Measurements from ENCODE around the gene ACR. TPM values are rescaled to one million over a fixed set of nuclear protein-coding genes. Genes with fewer than 3 reads are reported as not detected.
"Not testable (repeated sequence)": the region's sequence is repeated elsewhere in the genome, so short reads cannot be mapped to it uniquely, and the experiment has no call there.

Gene ACR
- total RNA-seq, 1 donor from 2014 or later: 0.45 TPM

- H3K27me3 Mint-ChIP-seq (ENCODE audit: low read depth): peaks cover 17% of the 10 kb centered on the region
- not testable (repeated sequence) for H3K4me3 Mint-ChIP-seq (ENCODE audit: unreplicated experiment); H3K4me1 Mint-ChIP-seq (ENCODE audit: low read depth); DNase-seq (ENCODE audit: low spot score); H3K27ac Mint-ChIP-seq (ENCODE audit: unreplicated experiment); H3K36me3 Mint-ChIP-seq (ENCODE audit: low read depth); H3K9me3 Mint-ChIP-seq (ENCODE audit: low read depth)
Measured at GRCh38 chr22:50748630-50749029, 10.6 kb downstream of the ACR start.

- H3K27me3 Mint-ChIP-seq (ENCODE audit: low read depth): peaks cover 14% of the 10 kb centered on the region
- H3K4me3 Mint-ChIP-seq (ENCODE audit: unreplicated experiment); H3K4me1 Mint-ChIP-seq (ENCODE audit: low read depth); H3K36me3 Mint-ChIP-seq (ENCODE audit: low read depth); DNase-seq (ENCODE audit: low spot score); H3K27ac Mint-ChIP-seq (ENCODE audit: unreplicated experiment); H3K9me3 Mint-ChIP-seq (ENCODE audit: low read depth): not testable (repeated sequence)
Measured at GRCh38 chr22:50749302-50750074, 11.5 kb downstream of the ACR start.

- H3K27ac Mint-ChIP-seq (ENCODE audit: unreplicated experiment); H3K27me3 Mint-ChIP-seq (ENCODE audit: low read depth); H3K4me3 Mint-ChIP-seq (ENCODE audit: unreplicated experiment); DNase-seq (ENCODE audit: low spot score); H3K4me1 Mint-ChIP-seq (ENCODE audit: low read depth); H3K36me3 Mint-ChIP-seq (ENCODE audit: low read depth): not testable (repeated sequence)
- peaks cover 10% of the 10 kb centered on the region for H3K9me3 Mint-ChIP-seq (ENCODE audit: low read depth)
Measured at GRCh38 chr22:50755251-50755650, 17.2 kb downstream of the ACR start.

GRCh38 chr22:50756406-50756805 lies 18.4 kb downstream of the ACR start:
- Mint-ChIP-seq H3K4me3 (ENCODE audit: unreplicated experiment) (peak overlapping the region; percentile 85), H3K9me3 (ENCODE audit: low read depth) (peaks cover 10% of the 10 kb centered on the region)
- not testable (repeated sequence) for DNase-seq (ENCODE audit: low spot score); H3K4me1 Mint-ChIP-seq (ENCODE audit: low read depth); H3K27me3 Mint-ChIP-seq (ENCODE audit: low read depth); H3K36me3 Mint-ChIP-seq (ENCODE audit: low read depth); H3K27ac Mint-ChIP-seq (ENCODE audit: unreplicated experiment)

- TF ChIP-seq CTCF (IDR thresholded peaks at IDR 0.05): peak; percentile 71
- Mint-ChIP-seq H3K9me3 (ENCODE audit: low read depth) (peaks cover 10% of the 10 kb centered on the region), H3K27ac (ENCODE audit: unreplicated experiment) (peak overlapping the region; percentile 73), H3K4me3 (ENCODE audit: unreplicated experiment) (peak overlapping the region; percentile 85)
- H3K27me3 Mint-ChIP-seq (ENCODE audit: low read depth); H3K36me3 Mint-ChIP-seq (ENCODE audit: low read depth); H3K4me1 Mint-ChIP-seq (ENCODE audit: low read depth); DNase-seq (ENCODE audit: low spot score): not testable (repeated sequence)
Measured at GRCh38 chr22:50756949-50757491, 19.0 kb downstream of the ACR start.

GRCh38 chr22:50759597-50760341 lies 21.8 kb downstream of the ACR start:
- not testable (repeated sequence) for H3K36me3 Mint-ChIP-seq (ENCODE audit: low read depth); H3K4me1 Mint-ChIP-seq (ENCODE audit: low read depth); DNase-seq (ENCODE audit: low spot score); H3K4me3 Mint-ChIP-seq (ENCODE audit: unreplicated experiment); H3K27me3 Mint-ChIP-seq (ENCODE audit: low read depth); H3K9me3 Mint-ChIP-seq (ENCODE audit: low read depth); H3K27ac Mint-ChIP-seq (ENCODE audit: unreplicated experiment)

GRCh38 chr22:50761829-50762228 lies 23.8 kb downstream of the ACR start:
- not testable (repeated sequence) for H3K4me3 Mint-ChIP-seq (ENCODE audit: unreplicated experiment); H3K27me3 Mint-ChIP-seq (ENCODE audit: low read depth); H3K27ac Mint-ChIP-seq (ENCODE audit: unreplicated experiment); H3K4me1 Mint-ChIP-seq (ENCODE audit: low read depth); H3K36me3 Mint-ChIP-seq (ENCODE audit: low read depth); DNase-seq (ENCODE audit: low spot score); H3K9me3 Mint-ChIP-seq (ENCODE audit: low read depth)

- H3K27ac Mint-ChIP-seq (ENCODE audit: unreplicated experiment): not testable (repeated sequence)
Measured at GRCh38 chr22:50764288-50764687, 26.3 kb downstream of the ACR start.

More at GRCh38 chr22:50764288-50764687, 26.3 kb downstream of the ACR start:
- H3K27me3 Mint-ChIP-seq (ENCODE audit: low read depth); H3K9me3 Mint-ChIP-seq (ENCODE audit: low read depth); DNase-seq (ENCODE audit: low spot score); H3K36me3 Mint-ChIP-seq (ENCODE audit: low read depth); H3K4me3 Mint-ChIP-seq (ENCODE audit: unreplicated experiment); H3K4me1 Mint-ChIP-seq (ENCODE audit: low read depth): not testable (repeated sequence)

Measured in chondrocyte (in vitro differentiated cells).